GM19023 (cell line): Measurements from ENCODE around the gene DNAI4.

Experiments
- ATAC-seq: cut with Tn5 transposase; IDR thresholded peaks from one replicate; pipeline ENCODE4 v1.9.1; 2021; ENCODE audit warnings: mild to moderate bottlenecking, moderate library complexity; ENCODE audit not compliant: unreplicated experiment

DNAI4 gene

GRCh38 chr1:66768965-66769364 lies 155.7 kb downstream of the DNAI4 start:
- ATAC-seq = no peak

- ATAC-seq = no peak
Measured at GRCh38 chr1:66767626-66768025, 157.0 kb downstream of the DNAI4 start.

GRCh38 chr1:66764994-66765578 lies 159.6 kb downstream of the DNAI4 start:
- ATAC-seq = no peak
